Bronchial epithelial cell (primary cell): ENCODE results near the gene PRPF4. TPM values are rescaled to one million over a fixed set of nuclear protein-coding genes. Genes with fewer than 3 reads are reported as not detected.
A peak's percentile ranks its signal among the peaks of the same experiment; 100 is the strongest.

Source experiments
- DNase-seq: peaks from one replicate; pipeline ENCODE4 v3.0.0-alpha.2; 2010; ENCODE audit warnings: low read depth
- FAIRE-seq: peaks from 2 replicates; lab custom pipeline; 2011; peaks lifted over from hg19 to GRCh38; lab: Jason Lieb, UNC
- H3K27me3 ChIP-seq: 2 replicates; pipeline ENCODE4 v1.5.1; 2011; ENCODE audit warnings: low read length; ENCODE audit not compliant: control insufficient read depth, insufficient read depth
- H3K36me3 ChIP-seq: 2 replicates; pipeline ENCODE4 v1.5.1; 2011; ENCODE audit warnings: low read length; ENCODE audit not compliant: control insufficient read depth, insufficient read depth
- H3K4me3 ChIP-seq: 2 replicates; pipeline ENCODE4 v1.5.1; 2011; ENCODE audit warnings: mild to moderate bottlenecking, low read depth, low read length, control low read depth
- total RNA-seq: library from RNA; depleted of rRNA; stranded (reverse); fragments of >200 nt; gene quantifications from 2 replicates; pipeline ENCODE4 v1.2.1, GENCODE V29; 2014
- TF ChIP-seq, protein P1 (sequence below): IDR thresholded peaks from 2 replicates; pipeline ENCODE4 v1.5.1; 2011; ENCODE audit warnings: mild to moderate bottlenecking, moderate library complexity, low read length, control low read depth, inconsistent platforms; ENCODE audit not compliant: insufficient read depth, severe bottlenecking

PRPF4 gene
- total RNA-seq, 1 donor from 2014 or later, result 45.3 TPM

- peaks cover 17% of the 10 kb centered on the region for H3K36me3 ChIP-seq
These were observed 843 bp upstream of the PRPF4 start for GRCh38 chr9:113274474-113275156.

GRCh38 chr9:113278840-113279239, 3.4 kb downstream of the PRPF4 start:
- Histone ChIP-seq H3K4me3 (no peak overlapping the region), H3K27me3 (no peaks in the 10 kb centered on the region), H3K36me3 (peaks cover 15% of the 10 kb centered on the region)
- TF ChIP-seq, protein P1, sequence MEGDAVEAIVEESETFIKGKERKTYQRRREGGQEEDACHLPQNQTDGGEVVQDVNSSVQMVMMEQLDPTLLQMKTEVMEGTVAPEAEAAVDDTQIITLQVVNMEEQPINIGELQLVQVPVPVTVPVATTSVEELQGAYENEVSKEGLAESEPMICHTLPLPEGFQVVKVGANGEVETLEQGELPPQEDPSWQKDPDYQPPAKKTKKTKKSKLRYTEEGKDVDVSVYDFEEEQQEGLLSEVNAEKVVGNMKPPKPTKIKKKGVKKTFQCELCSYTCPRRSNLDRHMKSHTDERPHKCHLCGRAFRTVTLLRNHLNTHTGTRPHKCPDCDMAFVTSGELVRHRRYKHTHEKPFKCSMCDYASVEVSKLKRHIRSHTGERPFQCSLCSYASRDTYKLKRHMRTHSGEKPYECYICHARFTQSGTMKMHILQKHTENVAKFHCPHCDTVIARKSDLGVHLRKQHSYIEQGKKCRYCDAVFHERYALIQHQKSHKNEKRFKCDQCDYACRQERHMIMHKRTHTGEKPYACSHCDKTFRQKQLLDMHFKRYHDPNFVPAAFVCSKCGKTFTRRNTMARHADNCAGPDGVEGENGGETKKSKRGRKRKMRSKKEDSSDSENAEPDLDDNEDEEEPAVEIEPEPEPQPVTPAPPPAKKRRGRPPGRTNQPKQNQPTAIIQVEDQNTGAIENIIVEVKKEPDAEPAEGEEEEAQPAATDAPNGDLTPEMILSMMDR, result no peak
- DNase-seq, result no peak
- no peak for FAIRE-seq

More at GRCh38 chr9:113274474-113275156, 843 bp upstream of the PRPF4 start:
- FAIRE-seq (no peak), DNase-seq (peak; percentile 67)
- no peaks in the 10 kb centered on the region for H3K27me3 ChIP-seq
- peak overlapping the region; percentile 85 for H3K4me3 ChIP-seq
- TF ChIP-seq, protein P1, result peak; percentile 61

DNA sequence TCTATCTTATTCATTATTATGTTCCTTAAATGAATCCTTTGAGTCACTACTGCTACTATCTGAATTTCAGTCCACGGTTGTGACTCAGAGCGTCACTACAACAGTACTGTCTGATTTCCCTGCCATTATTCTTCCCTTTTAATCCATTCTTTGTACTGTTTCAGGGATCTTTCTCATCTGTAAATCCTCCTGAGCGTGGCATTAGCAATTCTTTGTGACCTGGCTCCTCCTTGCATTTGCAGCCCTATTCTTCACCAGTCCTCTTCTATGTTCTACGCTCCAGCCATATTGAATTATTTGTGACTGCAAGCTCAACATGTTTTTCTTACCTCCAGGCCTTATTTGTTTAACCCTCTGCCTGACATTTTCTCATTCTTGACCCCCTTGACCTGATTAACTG, 5.9 kb downstream of the PRPF4 start:
- Histone ChIP-seq H3K27me3 (no peaks in the 10 kb centered on the region), H3K4me3 (no peak overlapping the region), H3K36me3 (peaks cover 20% of the 10 kb centered on the region)
- DNase-seq (no peak), FAIRE-seq (no peak)
- TF ChIP-seq, protein P1, result no peak

DNA sequence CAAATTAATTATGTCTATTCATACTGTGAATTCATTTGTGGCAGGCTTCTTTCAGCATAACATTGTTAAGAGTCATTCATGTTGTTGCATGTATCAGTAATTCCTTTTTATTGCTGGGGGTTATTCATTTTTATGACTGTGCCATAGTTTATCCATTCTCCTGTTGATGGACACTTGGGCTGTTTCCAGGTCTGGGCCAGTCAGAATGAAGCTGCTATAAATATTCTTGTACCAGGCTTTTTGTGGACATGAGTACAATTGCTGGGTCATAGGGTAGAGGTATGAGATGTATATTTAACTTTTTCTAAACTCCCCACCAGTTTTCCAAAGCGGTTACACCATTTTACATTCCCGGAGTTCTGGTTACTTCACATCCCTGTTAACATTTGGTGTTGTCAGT, 13.6 kb downstream of the PRPF4 start:
- no peak for FAIRE-seq
- TF ChIP-seq, protein P1, result no peak
- Histone ChIP-seq H3K4me3 (no peak overlapping the region), H3K27me3 (no peaks in the 10 kb centered on the region), H3K36me3 (peaks cover 22% of the 10 kb centered on the region)
- peak; percentile 7 for DNase-seq

GRCh38 chr9:113290052-113290607, 14.7 kb downstream of the PRPF4 start:
- DNase-seq (no peak), FAIRE-seq (no peak)
- H3K27me3 ChIP-seq, result no peaks in the 10 kb centered on the region
- peaks cover 22% of the 10 kb centered on the region for H3K36me3 ChIP-seq
- TF ChIP-seq, protein P1, result no peak
- no peak overlapping the region for H3K4me3 ChIP-seq
